GM23248 (cell line): ENCODE results near the gene SENP1. TPM values are rescaled to one million over a fixed set of nuclear protein-coding genes. Genes with fewer than 3 reads are reported as not detected.

Experiments
- DNase-seq: peaks from one replicate; pipeline ENCODE4 v3.0.0-alpha.2; 2015
- H2AFZ ChIP-seq: fragments of 200-600 bp; sonication (generic); 2 replicates; pipeline ENCODE4 v1.6.1; 2016; ENCODE audit warnings: antibody characterized with exemption
- H3F3A ChIP-seq: fragments of 200-600 bp; sonication (generic); 2 replicates; pipeline ENCODE4 v1.6.1; 2016; ENCODE audit warnings: mild to moderate bottlenecking, antibody characterized with exemption, mixed run types; ENCODE audit not compliant: insufficient read depth
- H3K27ac ChIP-seq: fragments of 200-600 bp; sonication (generic); 2 replicates; pipeline ENCODE4 v1.5.1; 2016; ENCODE audit warnings: mild to moderate bottlenecking
- H3K27me3 ChIP-seq: fragments of 200-600 bp; sonication (generic); replicated peaks from 2 replicates; pipeline ENCODE4 v1.6.1; 2016; ENCODE audit warnings: mild to moderate bottlenecking; ENCODE audit not compliant: insufficient read depth
- H3K36me3 ChIP-seq: fragments of 200-600 bp; sonication (generic); 2 replicates; pipeline ENCODE4 v1.6.1; 2016; ENCODE audit warnings: low read depth, mild to moderate bottlenecking
- H3K4me1 ChIP-seq: fragments of 200-600 bp; sonication (generic); 2 replicates; pipeline ENCODE4 v1.6.1; 2016; ENCODE audit warnings: mild to moderate bottlenecking; ENCODE audit not compliant: insufficient read depth
- H3K4me2 ChIP-seq: fragments of 200-600 bp; sonication (generic); one replicate; pipeline ENCODE4 v1.6.1; 2016; ENCODE audit warnings: mild to moderate bottlenecking; ENCODE audit not compliant: unreplicated experiment
- H3K4me3 ChIP-seq: fragments of 200-600 bp; sonication (generic); 2 replicates; pipeline ENCODE4 v1.5.1; 2016; ENCODE audit warnings: mild to moderate bottlenecking
- H3K79me2 ChIP-seq: fragments of 200-600 bp; sonication (generic); 2 replicates; pipeline ENCODE4 v1.6.1; 2016; ENCODE audit warnings: mild to moderate bottlenecking; ENCODE audit not compliant: insufficient read depth
- H3K9ac ChIP-seq: fragments of 200-600 bp; sonication (generic); 2 replicates; pipeline ENCODE4 v1.6.1; 2016; ENCODE audit warnings: mild to moderate bottlenecking
- H3K9me2 ChIP-seq: fragments of 200-600 bp; sonication (generic); 2 replicates; pipeline ENCODE4 v1.6.1; 2016; ENCODE audit warnings: mixed run types, mild to moderate bottlenecking, moderate library complexity; ENCODE audit not compliant: insufficient read depth
- H3K9me3 ChIP-seq: fragments of 200-600 bp; sonication (generic); one replicate; pipeline ENCODE4 v1.6.1; 2017; ENCODE audit warnings: low read depth
- H4K20me1 ChIP-seq: fragments of 200-600 bp; sonication (generic); 2 replicates; pipeline ENCODE4 v1.6.0; 2016; ENCODE audit not compliant: insufficient read depth
- EZH2 ChIP-seq: fragments of 200-600 bp; sonication (generic); IDR thresholded peaks from 2 replicates; pipeline ENCODE4 v1.6.1; 2018; ENCODE audit warnings: antibody characterized with exemption, mild to moderate bottlenecking; ENCODE audit not compliant: insufficient read depth, poor library complexity, severe bottlenecking
- EZH2phosphoT487 ChIP-seq: fragments of 200-600 bp; sonication (generic); IDR thresholded peaks from 2 replicates; pipeline ENCODE4 v1.6.1; 2018; ENCODE audit warnings: antibody characterized with exemption, moderate library complexity, mild to moderate bottlenecking, low read depth; ENCODE audit not compliant: insufficient read depth
- WGBS, 2 experiments: methylation state at CpG; one replicate each; pipeline ENCODE4 v1.1.6; 2015 to 2017; ENCODE audit warnings: low lambda C conversion rate in 2 of 2, low coverage in 1 of 2; ENCODE audit errors: missing lambda C conversion rate in 2 of 2; 5-methylcytosine and 5-hydroxymethylcytosine counted together
- in situ Hi-C: fragments of 300-500 bp; cut with MboI; formaldehyde crosslinking; loops from 2 replicates; pipeline ENCODE4 v1.15.0; 2020
- polyA plus RNA-seq: library from polyadenylated mRNA; unstranded; fragments of >200 nt; fragmentation: Nextera tagmentation; extraction: Ambion mirVana; gene quantifications from 2 replicates; pipeline ENCODE4 v1.2.1, GENCODE V29; 2016
- total RNA-seq: library from RNA; depleted of rRNA; stranded (reverse); fragments of >200 nt; shearing (Covaris generic); gene quantifications from 2 replicates; pipeline ENCODE4 v1.2.3, GENCODE V29; 2014

The SENP1 gene
- total and polyA plus RNA-seq, 2 experiments from 2014 or later: 6.7 to 15.3 TPM

DNA sequence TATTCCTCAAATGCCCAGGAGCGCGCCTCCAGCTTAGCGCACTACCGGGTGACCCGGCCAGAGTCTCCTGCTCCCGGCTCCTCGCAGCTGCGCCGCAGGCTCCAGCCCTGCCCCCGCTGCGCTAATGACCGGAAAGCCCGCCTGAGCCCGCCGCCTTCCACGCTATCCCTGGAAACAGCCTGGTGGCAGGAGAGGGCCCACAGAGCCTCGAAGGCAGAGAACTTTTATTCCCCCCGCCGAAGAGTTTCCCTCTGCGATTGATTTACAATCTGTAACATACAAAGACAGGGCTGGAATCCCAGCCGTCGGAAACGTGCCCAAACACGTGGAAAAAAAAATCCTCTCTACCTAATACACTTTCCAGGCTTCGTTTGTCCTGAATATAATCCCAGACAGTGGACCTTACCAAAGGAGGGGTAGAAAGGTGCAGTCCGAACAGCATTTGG, 103.1 kb downstream of the SENP1 start:
- Histone ChIP-seq H3K4me1 (peaks cover 6% of the 10 kb centered on the region; the same call in 1 of the 2 replicates), H3K4me2 (peak overlapping the region; percentile 89), H3K9me3 (no peaks in the 10 kb centered on the region), H4K20me1 (no peaks in the 10 kb centered on the region), H3K36me3 (no peaks in the 10 kb centered on the region), H3K79me2 (no peaks in the 10 kb centered on the region), H3K27ac (no peak overlapping the region), H3K9me2 (no peaks in the 10 kb centered on the region), H3K27me3 (peaks cover 73% of the 10 kb centered on the region), H3F3A (no peaks in the 10 kb centered on the region), H2AFZ (peak overlapping the region; percentile 93), H3K4me3 (peak overlapping the region; percentile 74), H3K9ac (no peak overlapping the region)
- WGBS, 2 experiments: 2% methylated on average over 25 to 26 of the region's 26 CpGs
- peak; percentile 71 for DNase-seq
- TF ChIP-seq EZH2 (peak; percentile 31), EZH2phosphoT487 (peak; percentile 24; the same call in 1 of the 2 replicates)
- in situ Hi-C loops: no loop called here

DNA sequence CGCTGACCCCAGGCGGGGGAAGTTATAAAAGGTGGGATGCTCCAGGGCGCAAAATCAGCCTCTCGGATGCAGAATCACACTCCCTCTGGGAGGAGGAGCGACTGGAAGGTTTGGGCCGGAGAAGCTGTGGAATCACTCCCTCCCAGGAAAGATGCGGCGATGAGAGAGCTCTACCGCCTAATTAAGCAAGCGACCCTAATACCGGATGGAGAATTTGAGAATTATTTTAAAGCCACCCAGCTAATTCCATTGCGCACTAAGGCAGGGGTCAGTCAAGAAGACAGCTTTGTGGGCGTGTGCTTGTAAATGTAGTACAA, 103.5 kb downstream of the SENP1 start:
- H3K9me3 ChIP-seq: no peaks in the 10 kb centered on the region
- peak overlapping the region; percentile 93 for H2AFZ ChIP-seq
- H3F3A ChIP-seq: no peaks in the 10 kb centered on the region
- WGBS, 2 experiments: 2 to 6% methylated on average over 12 to 13 of the region's 13 CpGs
- no peaks in the 10 kb centered on the region for H3K9me2 ChIP-seq
- no peak overlapping the region for H3K9ac ChIP-seq
- TF ChIP-seq EZH2 (peak; percentile 18), EZH2phosphoT487 (no peak)
- no peaks in the 10 kb centered on the region for H4K20me1 ChIP-seq
- no peaks in the 10 kb centered on the region for H3K36me3 ChIP-seq
- H3K27ac ChIP-seq: no peak overlapping the region
- H3K4me3 ChIP-seq: peak overlapping the region; percentile 74
- H3K27me3 ChIP-seq: peaks cover 68% of the 10 kb centered on the region
- H3K4me2 ChIP-seq: peak overlapping the region; percentile 89
- peak; percentile 21 for DNase-seq
- H3K4me1 ChIP-seq: peaks cover 6% of the 10 kb centered on the region; the same call in 1 of the 2 replicates
- in situ Hi-C loops: no loop called here
- no peaks in the 10 kb centered on the region for H3K79me2 ChIP-seq

- 0 to 1% methylated on average over 47 to 57 of the region's 57 CpGs for WGBS, 2 experiments
- Histone ChIP-seq H3K27me3 (peaks cover 63% of the 10 kb centered on the region), H4K20me1 (no peaks in the 10 kb centered on the region), H3K79me2 (no peaks in the 10 kb centered on the region), H3K9ac (peak overlapping the region; percentile 72), H3K9me3 (no peaks in the 10 kb centered on the region), H3K4me1 (peaks cover 6% of the 10 kb centered on the region; the same call in 1 of the 2 replicates), H3F3A (no peaks in the 10 kb centered on the region), H2AFZ (peak overlapping the region; percentile 93), H3K27ac (peak overlapping the region; percentile 14; the same call in 1 of the 2 replicates), H3K4me3 (peak overlapping the region; percentile 74), H3K9me2 (no peaks in the 10 kb centered on the region), H3K36me3 (no peaks in the 10 kb centered on the region), H3K4me2 (peak overlapping the region; percentile 89)
- TF ChIP-seq EZH2phosphoT487 (no peak), EZH2 (peak; percentile 44)
- in situ Hi-C loops: no loop called here
- peak; percentile 72 for DNase-seq
These were observed 104.1 kb downstream of the SENP1 start for GRCh38 chr12:48001505-48002413.

GRCh38 chr12:48000878-48001504, 104.9 kb downstream of the SENP1 start:
- peak overlapping the region; percentile 93 for H2AFZ ChIP-seq
- H3K9ac ChIP-seq: peak overlapping the region; percentile 72
- no peak for TF ChIP-seq EZH2
- TF ChIP-seq EZH2phosphoT487: no peak
- H3K27me3 ChIP-seq: peaks cover 62% of the 10 kb centered on the region
- 10 to 12% methylated on average over 18 of the region's 18 CpGs for WGBS, 2 experiments
- peak overlapping the region; percentile 14; the same call in 1 of the 2 replicates for H3K27ac ChIP-seq
- no peaks in the 10 kb centered on the region for H3F3A ChIP-seq
- H4K20me1 ChIP-seq: no peaks in the 10 kb centered on the region
- peak; percentile 86 for DNase-seq
- in situ Hi-C loops: no loop called here
- H3K9me2 ChIP-seq: no peaks in the 10 kb centered on the region
- no peaks in the 10 kb centered on the region for H3K36me3 ChIP-seq
- peaks cover 6% of the 10 kb centered on the region; the same call in 1 of the 2 replicates for H3K4me1 ChIP-seq
- peak overlapping the region; percentile 89 for H3K4me2 ChIP-seq
- H3K9me3 ChIP-seq: no peaks in the 10 kb centered on the region
- H3K4me3 ChIP-seq: peak overlapping the region; percentile 74
- no peaks in the 10 kb centered on the region for H3K79me2 ChIP-seq
